ENCODE measurements around the gene RUSF1. TPM values are rescaled to one million over a fixed set of nuclear protein-coding genes. Genes with fewer than 3 reads are reported as not detected.
A peak's percentile ranks its signal among the peaks of the same experiment; 100 is the strongest.

The RUSF1 gene
- total RNA-seq, 8 experiments from 2014 or later = 36.8 to 82.0 (median 56.6) TPM

GRCh38 chr16:31461201-31461920 is 46.8 kb downstream of the RUSF1 start:
- in situ Hi-C loops (cut with MboI; ENCODE audit: low pct_unique_long_range_greater_than_20kb in 2 of 9, low sequenced_read_pairs in 9 of 9, unreplicated experiment in 9 of 9) = loop anchor here in 3 of 9 experiments (25.0 kb wide), 2 partner anchors 401 to 499 kb away; partner anchors contain the start of genes SETD1A (in 2 of the 3) and ZNF267 (in 1 of the 3)
- H3K4me1 ChIP-seq (replicated peaks in 1 of 2) = peaks cover 13 to 23% of the 10 kb centered on the region in 2 donors
- WGBS, 10 experiments = 73 to 100% (median 90%) methylated on average over 1 to 8 of the region's 10 CpGs; no CpG with 5 or more reads in 1 of the 10 experiments
- H3K4me3 ChIP-seq = no peak overlapping the region
- no peak for ATAC-seq (replicated peaks in 6 of 8)
- H3K27ac ChIP-seq = no peak overlapping the region

- no peak for ATAC-seq (replicated peaks in 6 of 8)
- Histone ChIP-seq H3K27ac (peak overlapping the region; percentile 55 to 81), H3K4me3 (peak overlapping the region; percentile 39 to 87 (median 67)), H3K4me1 (replicated peaks in 1 of 2) (peaks cover 21 to 26% of the 10 kb centered on the region in 2 donors)
- WGBS, 10 experiments = 0 to 78% (median 69%) methylated on average over 3 to 8 of the region's 8 CpGs
- in situ Hi-C loops (cut with MboI; ENCODE audit: low pct_unique_long_range_greater_than_20kb in 2 of 9, low sequenced_read_pairs in 9 of 9, unreplicated experiment in 9 of 9) = loop anchor here in 3 of 9 experiments (25.0 kb wide), 2 partner anchors 402 to 498 kb away; partner anchors contain the start of genes SETD1A (in 2 of the 3) and ZNF267 (in 1 of the 3)
These were observed 47.6 kb downstream of the RUSF1 start for GRCh38 chr16:31460582-31461002.

GRCh38 chr16:31459687-31460581 is 48.3 kb downstream of the RUSF1 start:
- H3K27ac ChIP-seq = peak overlapping the region; percentile 100
- 0 to 34% (median 5%) methylated on average over 2 to 18 of the region's 61 CpGs for WGBS, 10 experiments
- ATAC-seq (replicated peaks in 6 of 8) = peak; percentile 60 to 84 (median 80)
- peaks cover 28 to 32% of the 10 kb centered on the region in 2 donors for H3K4me1 ChIP-seq (replicated peaks in 1 of 2)
- in situ Hi-C loops (cut with MboI; ENCODE audit: low pct_unique_long_range_greater_than_20kb in 2 of 9, low sequenced_read_pairs in 9 of 9, unreplicated experiment in 9 of 9) = loop anchor here in 3 of 9 experiments (25.0 kb wide), 2 partner anchors 402 to 498 kb away; partner anchors contain the start of genes SETD1A (in 2 of the 3) and ZNF267 (in 1 of the 3)
- peak overlapping the region; percentile 67 to 87 (median 75) for H3K4me3 ChIP-seq

- peak within 1 kb of the TSS; percentile 100 for H3K27ac ChIP-seq
- H3K4me1 ChIP-seq (replicated peaks in 1 of 2) = peaks cover 36 to 39% of the 10 kb centered on the region in 2 donors
- in situ Hi-C loops (cut with MboI; ENCODE audit: low pct_unique_long_range_greater_than_20kb in 2 of 9, low sequenced_read_pairs in 9 of 9, unreplicated experiment in 9 of 9) = loop anchor here in 3 of 9 experiments (25.0 kb wide), 2 partner anchors 403 to 497 kb away; partner anchors contain the start of genes SETD1A (in 2 of the 3) and ZNF267 (in 1 of the 3)
- peak; percentile 70 to 85 (median 80) for ATAC-seq (replicated peaks in 6 of 8)
- WGBS, 10 experiments = 0 to 2% (median 0%) methylated on average over 2 to 23 of the region's 91 CpGs; no CpG with 5 or more reads in 5 of the 10 experiments
- peak within 1 kb of the TSS; percentile 67 to 87 (median 75) for H3K4me3 ChIP-seq
These were observed 49.1 kb downstream of the RUSF1 start, which contains the start of gene ARMC5 for GRCh38 chr16:31458844-31459686. ARMC5 (plus strand) TSS chr16:31459501; CDS start chr16:31459525, 24 bp downstream.

- in situ Hi-C loops (cut with MboI; ENCODE audit: low pct_unique_long_range_greater_than_20kb in 2 of 9, low sequenced_read_pairs in 9 of 9, unreplicated experiment in 9 of 9) = loop anchor here in 3 of 9 experiments (25.0 kb wide), 2 partner anchors 404 to 496 kb away; partner anchors contain the start of genes SETD1A (in 2 of the 3) and ZNF267 (in 1 of the 3)
- Histone ChIP-seq H3K27ac (peak overlapping the region; percentile 100), H3K4me3 (peak overlapping the region; percentile 67 to 87 (median 75)), H3K4me1 (replicated peaks in 1 of 2) (peaks cover 44 to 47% of the 10 kb centered on the region in 2 donors)
- ATAC-seq (replicated peaks in 6 of 8) = peak in 3 of 8 experiments; percentile 3 to 11 (median 4)
- 0 to 15% (median 2%) methylated on average over 3 to 12 of the region's 42 CpGs; no CpG with 5 or more reads in 2 of the 10 experiments for WGBS, 10 experiments
These were observed 49.9 kb downstream of the RUSF1 start for GRCh38 chr16:31458073-31458843.

GRCh38 chr16:31456988-31457360 is 51.2 kb downstream of the RUSF1 start:
- Histone ChIP-seq H3K4me3 (peak overlapping the region in 3 of 5 donors; percentile 71 to 78 (median 75)), H3K27ac (no peak overlapping the region), H3K4me1 (replicated peaks in 1 of 2) (peaks cover 51 to 53% of the 10 kb centered on the region in 2 donors)
- in situ Hi-C loops (cut with MboI; ENCODE audit: low pct_unique_long_range_greater_than_20kb in 2 of 9, low sequenced_read_pairs in 9 of 9, unreplicated experiment in 9 of 9) = loop anchor here in 3 of 9 experiments (25.0 kb wide), 2 partner anchors 405 to 495 kb away; partner anchors contain the start of genes SETD1A (in 2 of the 3) and ZNF267 (in 1 of the 3)
- 50 to 100% (median 76%) methylated on average over 1 to 3 of the region's 8 CpGs; no CpG with 5 or more reads in 2 of the 10 experiments for WGBS, 10 experiments
- ATAC-seq (replicated peaks in 6 of 8) = no peak

- in situ Hi-C loops (cut with MboI; ENCODE audit: low pct_unique_long_range_greater_than_20kb in 2 of 9, low sequenced_read_pairs in 9 of 9, unreplicated experiment in 9 of 9) = loop anchor here in 3 of 9 experiments (25.0 kb wide), 2 partner anchors 407 to 493 kb away; partner anchors contain the start of genes SETD1A (in 2 of the 3) and ZNF267 (in 1 of the 3)
- 60 to 100% (median 77%) methylated on average over 1 to 9 of the region's 17 CpGs; no CpG with 5 or more reads in 2 of the 10 experiments for WGBS, 10 experiments
- peak overlapping the region in 1 of 5 donors; percentile 13 for H3K4me3 ChIP-seq
- peaks cover 53 to 58% of the 10 kb centered on the region in 2 donors for H3K4me1 ChIP-seq (replicated peaks in 1 of 2)
- no peak for ATAC-seq (replicated peaks in 6 of 8)
- peak overlapping the region in 1 of 2 donors; percentile 11 for H3K27ac ChIP-seq
These were observed 52.4 kb downstream of the RUSF1 start for GRCh38 chr16:31455601-31456314.

- Histone ChIP-seq H3K27ac (peak overlapping the region in 1 of 2 donors; percentile 22), H3K4me3 (peak overlapping the region in 2 of 5 donors; percentile 8 to 10), H3K4me1 (replicated peaks in 1 of 2) (peaks cover 49 to 58% of the 10 kb centered on the region in 2 donors)
- in situ Hi-C loops (cut with MboI; ENCODE audit: low pct_unique_long_range_greater_than_20kb in 2 of 9, low sequenced_read_pairs in 9 of 9, unreplicated experiment in 9 of 9) = loop anchor here in 3 of 9 experiments (25.0 kb wide), 2 partner anchors 409 to 491 kb away; partner anchors contain the start of genes SETD1A (in 2 of the 3) and ZNF267 (in 1 of the 3)
- ATAC-seq (replicated peaks in 6 of 8) = peak; percentile 4 to 53 (median 45)
- 0 to 100% (median 21%) methylated on average over 1 to 8 of the region's 20 CpGs for WGBS, 10 experiments
These were observed 54.7 kb downstream of the RUSF1 start for GRCh38 chr16:31453255-31454204.

GRCh38 chr16:31452631-31453106 is 55.5 kb downstream of the RUSF1 start:
- peaks cover 45 to 56% of the 10 kb centered on the region in 2 donors for H3K4me1 ChIP-seq (replicated peaks in 1 of 2)
- in situ Hi-C loops (cut with MboI; ENCODE audit: low pct_unique_long_range_greater_than_20kb in 2 of 9, low sequenced_read_pairs in 9 of 9, unreplicated experiment in 9 of 9) = loop anchor here in 3 of 9 experiments (25.0 kb wide), 2 partner anchors 410 to 490 kb away; partner anchors contain the start of genes SETD1A (in 2 of the 3) and ZNF267 (in 1 of the 3)
- ATAC-seq (replicated peaks in 6 of 8) = peak in 3 of 8 experiments; percentile 17 to 61 (median 59)
- H3K4me3 ChIP-seq = no peak overlapping the region
- WGBS, 10 experiments = 0 to 70% (median 40%) methylated on average over 1 to 3 of the region's 3 CpGs; no CpG with 5 or more reads in 2 of the 10 experiments
- no peak overlapping the region for H3K27ac ChIP-seq
